ENCODE data around the gene CNGB1.
A peak's percentile ranks its signal among the peaks of the same experiment; 100 is the strongest.

CNGB1 gene

DNA sequence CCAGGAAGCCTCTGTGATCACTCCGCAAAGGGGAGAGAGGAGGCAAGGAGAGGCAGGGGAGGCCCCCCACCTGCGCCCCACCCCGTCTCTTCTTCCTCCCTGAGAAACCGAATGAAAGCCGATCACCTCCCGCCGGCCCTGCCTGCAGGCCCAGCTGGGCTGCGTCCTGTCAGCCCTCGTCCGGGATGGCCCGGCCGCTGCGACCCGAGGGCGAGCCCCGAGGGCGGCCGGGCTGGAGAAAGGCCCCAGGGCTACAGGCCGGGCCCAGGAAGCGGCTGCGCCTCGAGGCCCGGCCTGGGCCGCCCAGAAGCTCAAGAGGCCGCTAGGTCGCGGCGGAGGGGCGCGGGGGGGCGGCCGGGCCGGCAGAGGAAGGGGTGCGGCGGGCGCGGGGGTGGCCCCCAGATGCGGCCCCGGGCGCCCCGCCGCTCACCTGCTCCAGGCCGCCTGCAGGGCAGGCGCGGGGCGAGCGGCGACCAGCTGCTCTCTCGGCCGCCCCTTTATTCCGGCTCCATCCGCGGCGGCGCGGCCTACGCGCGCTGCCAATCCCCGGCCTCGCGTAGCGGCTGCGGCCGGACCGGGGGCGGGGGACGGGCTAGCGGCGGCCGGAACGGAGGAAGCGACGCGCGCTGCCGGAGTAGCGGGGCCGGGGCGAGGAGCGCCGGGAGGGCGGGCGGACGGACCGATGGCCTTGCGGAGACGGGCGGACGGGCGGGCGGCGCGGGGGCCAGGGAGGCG, 29.2 kb upstream of the CNGB1 start, which contains the start of gene ZNF319:
TSS of gene ZNF319 (minus strand) at position 702 of the 735 bp plus-strand sequence. CDS start 2,407 bp downstream, outside the sequence.
- TF ChIP-seq, protein P1, sequence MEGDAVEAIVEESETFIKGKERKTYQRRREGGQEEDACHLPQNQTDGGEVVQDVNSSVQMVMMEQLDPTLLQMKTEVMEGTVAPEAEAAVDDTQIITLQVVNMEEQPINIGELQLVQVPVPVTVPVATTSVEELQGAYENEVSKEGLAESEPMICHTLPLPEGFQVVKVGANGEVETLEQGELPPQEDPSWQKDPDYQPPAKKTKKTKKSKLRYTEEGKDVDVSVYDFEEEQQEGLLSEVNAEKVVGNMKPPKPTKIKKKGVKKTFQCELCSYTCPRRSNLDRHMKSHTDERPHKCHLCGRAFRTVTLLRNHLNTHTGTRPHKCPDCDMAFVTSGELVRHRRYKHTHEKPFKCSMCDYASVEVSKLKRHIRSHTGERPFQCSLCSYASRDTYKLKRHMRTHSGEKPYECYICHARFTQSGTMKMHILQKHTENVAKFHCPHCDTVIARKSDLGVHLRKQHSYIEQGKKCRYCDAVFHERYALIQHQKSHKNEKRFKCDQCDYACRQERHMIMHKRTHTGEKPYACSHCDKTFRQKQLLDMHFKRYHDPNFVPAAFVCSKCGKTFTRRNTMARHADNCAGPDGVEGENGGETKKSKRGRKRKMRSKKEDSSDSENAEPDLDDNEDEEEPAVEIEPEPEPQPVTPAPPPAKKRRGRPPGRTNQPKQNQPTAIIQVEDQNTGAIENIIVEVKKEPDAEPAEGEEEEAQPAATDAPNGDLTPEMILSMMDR (IDR thresholded peaks at IDR 0.05; ENCODE audit: low read depth, low read length) = no peak
- H3K4me3 ChIP-seq (ENCODE audit: low read depth, low read length) = peak within 1 kb of the TSS; percentile 81

GRCh38 chr16:57999366-57999970, 28.5 kb upstream of the CNGB1 start:
- H3K4me3 ChIP-seq (ENCODE audit: low read depth, low read length) = peak overlapping the region; percentile 65
- TF ChIP-seq, protein P1 (IDR thresholded peaks at IDR 0.05; ENCODE audit: low read depth, low read length) = no peak

DNA sequence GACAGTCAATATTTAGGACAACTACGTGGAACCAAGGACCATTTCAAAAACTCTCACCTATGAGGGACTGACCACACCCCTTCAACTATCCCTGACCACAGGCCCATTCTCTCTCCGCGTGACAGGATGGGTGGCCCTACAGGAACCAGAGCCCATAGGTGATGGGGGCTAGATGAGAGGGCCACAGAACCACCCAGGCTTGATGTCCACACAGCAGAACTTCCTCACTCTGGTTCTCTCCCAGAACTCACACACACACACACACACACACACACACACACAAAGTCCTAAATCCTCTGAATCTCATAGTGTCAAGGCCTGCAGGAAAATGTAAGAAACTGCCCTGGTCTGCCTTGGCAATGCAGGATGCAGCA, 28.1 kb upstream of the CNGB1 start:
- peak overlapping the region; percentile 65 for H3K4me3 ChIP-seq (ENCODE audit: low read depth, low read length)
- TF ChIP-seq, protein P1 (IDR thresholded peaks at IDR 0.05; ENCODE audit: low read depth, low read length) = no peak

- no peak overlapping the region for H3K4me3 ChIP-seq (ENCODE audit: low read depth, low read length)
- TF ChIP-seq, protein P1 (IDR thresholded peaks at IDR 0.05; ENCODE audit: low read depth, low read length) = no peak
These were observed 27.6 kb upstream of the CNGB1 start for GRCh38 chr16:57998486-57998885.

GRCh38 chr16:57997528-57998265, 26.8 kb upstream of the CNGB1 start:
- no peak overlapping the region for H3K4me3 ChIP-seq (ENCODE audit: low read depth, low read length)
- TF ChIP-seq, protein P1 (IDR thresholded peaks at IDR 0.05; ENCODE audit: low read depth, low read length) = no peak

- H3K4me3 ChIP-seq (ENCODE audit: low read depth, low read length) = no peak overlapping the region
- TF ChIP-seq, protein P1 (IDR thresholded peaks at IDR 0.05; ENCODE audit: low read depth, low read length) = no peak
These were observed 26.2 kb upstream of the CNGB1 start for GRCh38 chr16:57997176-57997527.

All from WI38 (cell line).